ENCODE measurements around the gene AKAP8L. TPM values are rescaled to one million over a fixed set of nuclear protein-coding genes. Genes with fewer than 3 reads are reported as not detected.

The AKAP8L gene
- total and polyA plus RNA-seq, 2 of the 8 experiments (the other 6 are each of a cell fraction or from before 2014, with no cell fraction given) = 75.1 to 138 TPM

DNA sequence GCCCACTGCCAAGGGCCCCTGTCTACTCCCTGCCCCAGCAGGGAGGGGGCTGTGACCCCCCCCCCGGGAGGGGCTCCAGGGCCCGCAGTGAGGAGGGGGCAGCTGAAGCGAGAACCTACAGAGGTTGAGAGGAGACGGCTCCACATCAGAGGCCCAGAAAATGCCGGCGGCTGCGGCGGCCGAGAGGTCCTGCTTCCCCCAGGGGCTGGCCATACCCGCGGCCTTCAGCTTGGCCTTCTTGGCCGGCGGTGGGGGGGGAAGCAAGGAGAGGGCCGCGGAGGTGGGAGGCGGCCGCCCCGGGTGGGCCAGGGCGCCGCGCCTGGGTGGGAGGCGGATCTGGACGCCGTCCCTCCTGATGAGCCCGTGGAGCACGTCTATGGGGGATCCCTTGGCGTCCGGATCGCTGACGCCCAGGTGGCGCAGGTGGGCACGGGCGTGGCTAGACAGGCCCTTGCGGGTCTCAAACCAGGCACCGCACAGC is 9.2 kb upstream of the AKAP8L start:
- H3K79me2 ChIP-seq (ENCODE audit: control insufficient read depth in 1 of 2, insufficient read depth in 2 of 2, low read length in 2 of 2) = peaks cover 0 to 29% of the 10 kb centered on the region in 2 experiments; a peak in 2 of 4 replicates
- ChIA-PET CTCF (ENCODE audit: partially characterized antibody) (interaction anchor here (5.1 kb wide), 1 partner anchor 8 kb away, joined by 28 read pairs; the partner anchor contains the start of gene AKAP8L), POLR2A (ENCODE audit: partially characterized antibody) (interaction anchor here (1.6 to 5.0 kb wide), 2 partner anchors 9 to 16 kb away, joined by 4 to 71 read pairs; partner anchors contain the start of gene AKAP8L)
- TF ChIP-seq, protein P1, sequence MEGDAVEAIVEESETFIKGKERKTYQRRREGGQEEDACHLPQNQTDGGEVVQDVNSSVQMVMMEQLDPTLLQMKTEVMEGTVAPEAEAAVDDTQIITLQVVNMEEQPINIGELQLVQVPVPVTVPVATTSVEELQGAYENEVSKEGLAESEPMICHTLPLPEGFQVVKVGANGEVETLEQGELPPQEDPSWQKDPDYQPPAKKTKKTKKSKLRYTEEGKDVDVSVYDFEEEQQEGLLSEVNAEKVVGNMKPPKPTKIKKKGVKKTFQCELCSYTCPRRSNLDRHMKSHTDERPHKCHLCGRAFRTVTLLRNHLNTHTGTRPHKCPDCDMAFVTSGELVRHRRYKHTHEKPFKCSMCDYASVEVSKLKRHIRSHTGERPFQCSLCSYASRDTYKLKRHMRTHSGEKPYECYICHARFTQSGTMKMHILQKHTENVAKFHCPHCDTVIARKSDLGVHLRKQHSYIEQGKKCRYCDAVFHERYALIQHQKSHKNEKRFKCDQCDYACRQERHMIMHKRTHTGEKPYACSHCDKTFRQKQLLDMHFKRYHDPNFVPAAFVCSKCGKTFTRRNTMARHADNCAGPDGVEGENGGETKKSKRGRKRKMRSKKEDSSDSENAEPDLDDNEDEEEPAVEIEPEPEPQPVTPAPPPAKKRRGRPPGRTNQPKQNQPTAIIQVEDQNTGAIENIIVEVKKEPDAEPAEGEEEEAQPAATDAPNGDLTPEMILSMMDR (IDR thresholded peaks at IDR 0.05; ENCODE audit: control extremely low read depth in 1 of 3, insufficient read depth in 1 of 3, low read depth in 1 of 3, low read length in 3 of 3) = no peak
- TF ChIP-seq HDAC6 (IDR thresholded peaks at IDR 0.05; ENCODE audit: low read depth, low read length) (no peak), GTF2F1 (IDR thresholded peaks at IDR 0.05; ENCODE audit: borderline replicate concordance, low read depth, low read length) (no peak)
- no peak overlapping the region for H2BK20ac ChIP-seq (ENCODE audit: low read length)
- H3K4me3 ChIP-seq (ENCODE audit: extremely low read depth in 1 of 4, insufficient read depth in 2 of 4, low read depth in 3 of 4, low read length in 4 of 4) = no peak overlapping the region
- H3K9ac ChIP-seq (replicated peaks in 1 of 4; ENCODE audit: extremely low read depth in 1 of 4, low read depth in 3 of 4, low read length in 3 of 4) = no peak overlapping the region
- H3K56ac ChIP-seq (replicated peaks; ENCODE audit: insufficient read length, low read depth, low read length) = no peak overlapping the region
- no peak overlapping the region for H3K18ac ChIP-seq (ENCODE audit: extremely low read depth, low read length)
- H2BK120ac ChIP-seq (replicated peaks; ENCODE audit: low read depth, low read length) = no peak overlapping the region
- no peak overlapping the region for H2BK15ac ChIP-seq (ENCODE audit: low read length)
- H4K5ac ChIP-seq (ENCODE audit: insufficient read length, low read depth, low read length) = no peak overlapping the region
- peaks cover 22% of the 10 kb centered on the region for H3K79me1 ChIP-seq (ENCODE audit: low read depth, low read length)
- peaks cover 2 to 37% (median 20%) of the 10 kb centered on the region in 4 experiments; a peak in 6 of 8 replicates for H3K36me3 ChIP-seq (ENCODE audit: control insufficient read depth in 2 of 4, insufficient read depth in 4 of 4, low read length in 3 of 4)
- H3K27ac ChIP-seq (ENCODE audit: low read depth, low read length) = no peak overlapping the region
- H3K23me2 ChIP-seq (ENCODE audit: low read depth, low read length) = peaks cover 5% of the 10 kb centered on the region; the same call in 1 of the 2 replicates
- H3K23ac ChIP-seq (ENCODE audit: insufficient read length) = no peak overlapping the region
- no peak overlapping the region for H2AK5ac ChIP-seq (ENCODE audit: low read depth, low read length)
- DNase-seq (ENCODE audit: low read depth in 1 of 2, low spot score in 2 of 2) = no peak
- H3K14ac ChIP-seq (ENCODE audit: insufficient read length) = no peak overlapping the region
- H4K91ac ChIP-seq (replicated peaks; ENCODE audit: insufficient read length, low read length) = no peak overlapping the region
- peaks cover 12 to 13% of the 10 kb centered on the region in 2 experiments for H4K20me1 ChIP-seq (replicated peaks in 1 of 2; ENCODE audit: control insufficient read depth in 1 of 2, insufficient read depth in 2 of 2, low read length in 2 of 2)
- H3K4ac ChIP-seq (replicated peaks; ENCODE audit: insufficient read length, low read depth, low read length) = no peak overlapping the region
- H2AFZ ChIP-seq (ENCODE audit: low read length) = no peak overlapping the region
- H2BK12ac ChIP-seq (ENCODE audit: low read depth, low read length) = no peak overlapping the region
- H3K27me3 ChIP-seq (replicated peaks in 1 of 4; ENCODE audit: control insufficient read depth in 3 of 4, extremely low read depth in 1 of 4, insufficient read depth in 3 of 4, low read length in 3 of 4) = no peaks in the 10 kb centered on the region; a peak in 1 of 7 replicates
- H3K4me2 ChIP-seq (ENCODE audit: insufficient read depth in 1 of 2, low read depth in 2 of 2, low read length in 2 of 2) = no peak overlapping the region
- peaks cover 0 to 9% (median 4%) of the 10 kb centered on the region in 4 experiments; a peak in 4 of 7 replicates for H3K4me1 ChIP-seq (replicated peaks in 1 of 4; ENCODE audit: control insufficient read depth in 3 of 4, insufficient read depth in 4 of 4, low read length in 3 of 4)
- no peak for FAIRE-seq
- no peak overlapping the region for H2BK5ac ChIP-seq (ENCODE audit: low read depth, low read length)
- peaks cover 3 to 4% of the 10 kb centered on the region in 2 experiments; a peak in 1 of 4 replicates for H3K9me3 ChIP-seq (ENCODE audit: insufficient read depth in 2 of 2, low read depth in 1 of 2, low read length in 1 of 2)
- H4K8ac ChIP-seq (ENCODE audit: extremely low read depth, insufficient read depth, low read length) = no peak overlapping the region
- 100% methylated on average over 2 of the region's 35 CpGs; no CpG with 5 or more reads in 1 of the 2 experiments for WGBS, 2 experiments (ENCODE audit: extremely low coverage in 1 of 2, insufficient coverage in 1 of 2, insufficient read length in 1 of 2, insufficient replicate concordance in 2 of 2, low coverage in 1 of 2, low lambda C conversion rate in 2 of 2, missing lambda C conversion rate in 1 of 2)

All from H1 (cell line).